HS-5 (cell line): Measurements from ENCODE around the gene LILRB4.
"Not testable (repeated sequence)": the region's sequence is repeated elsewhere in the genome, so short reads cannot be mapped to it uniquely, and the experiment has no call there.

Experiments
- DNase-seq: peaks from one replicate; pipeline ENCODE4 v3.0.0-alpha.2; 2012; ENCODE audit warnings: low read depth

The LILRB4 gene

DNA sequence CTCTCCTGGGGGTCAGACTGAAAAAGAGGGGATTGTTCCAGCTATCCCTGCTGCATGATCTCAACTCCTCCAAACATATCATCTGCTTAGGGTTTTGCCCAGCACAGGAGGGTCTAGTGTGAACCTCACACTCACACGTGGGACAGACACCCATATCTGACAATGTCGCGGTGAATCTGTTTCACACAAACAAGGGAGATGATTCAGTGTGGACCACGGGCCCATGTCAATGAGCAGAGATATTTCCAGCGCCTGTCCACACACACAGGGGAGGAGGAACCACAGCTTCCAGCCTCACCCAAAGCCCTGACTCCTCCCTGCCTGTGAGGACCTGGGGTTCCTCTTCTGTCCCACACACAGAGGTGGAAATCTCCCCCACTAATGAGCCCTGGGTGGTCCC, 31.9 kb downstream of the LILRB4 start:
- no peak for DNase-seq

- no peak for DNase-seq
These were observed 33.3 kb downstream of the LILRB4 start for GRCh38 chr19:54696117-54696548.

DNA sequence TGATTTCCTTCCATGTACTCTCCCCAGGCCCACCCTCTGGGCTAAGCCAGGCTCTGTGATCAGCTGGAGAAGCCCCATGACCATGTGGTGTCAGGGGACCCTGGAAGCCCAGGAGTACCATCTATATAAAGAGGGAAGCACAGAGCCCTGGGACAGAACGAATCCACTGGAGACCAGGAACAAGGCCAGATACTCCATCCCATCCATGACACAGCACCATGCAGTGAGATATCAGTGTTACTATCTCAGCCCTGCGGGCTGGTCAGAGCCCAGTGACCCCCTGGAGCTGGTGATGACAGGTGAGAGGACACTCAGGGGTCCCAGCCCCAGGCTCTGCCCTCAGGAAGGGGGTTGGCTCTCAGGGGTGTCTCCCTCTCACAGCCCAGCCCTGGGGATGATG, 34.0 kb downstream of the LILRB4 start:
- DNase-seq, result no peak

DNA sequence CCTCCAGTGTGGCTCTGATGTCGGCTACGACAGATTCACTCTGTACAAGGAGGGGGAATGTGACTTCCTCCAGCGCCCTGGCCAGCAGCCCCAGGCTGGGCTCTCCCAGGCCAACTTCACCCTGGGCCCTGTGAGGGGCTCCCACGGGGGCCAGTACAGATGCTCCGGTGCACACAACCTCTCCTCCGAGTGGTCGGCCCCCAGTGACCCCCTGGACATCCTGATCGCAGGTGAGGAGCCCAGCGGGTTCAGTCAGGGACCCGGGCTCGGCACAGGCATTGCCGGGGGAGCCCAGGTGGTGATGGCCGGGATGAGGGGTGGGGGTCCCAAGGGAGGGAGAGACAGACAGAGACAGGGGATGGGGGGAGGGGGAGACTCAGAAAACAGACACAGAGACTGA, 34.9 kb downstream of the LILRB4 start:
- DNase-seq, result not testable (repeated sequence)

DNA sequence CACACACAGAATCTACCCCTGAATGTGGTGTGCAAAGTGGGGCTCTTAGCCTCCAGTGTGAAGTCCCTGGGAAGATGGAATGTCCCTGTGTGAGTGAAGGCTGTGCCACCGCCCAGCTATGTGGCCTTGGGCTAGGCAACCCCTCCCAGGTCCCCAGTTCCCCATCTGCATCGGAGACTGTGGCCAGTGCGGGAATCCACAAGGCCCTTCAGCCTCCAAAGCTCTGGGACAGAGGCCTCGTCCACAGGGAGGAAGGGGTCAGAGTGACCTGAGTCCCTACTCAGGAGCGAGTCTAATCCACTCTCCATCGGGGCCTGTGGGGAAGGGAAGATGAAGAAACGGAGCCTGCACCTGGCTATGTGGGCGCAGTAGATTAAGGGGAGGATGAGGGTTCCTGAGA, 42.1 kb downstream of the LILRB4 start:
- DNase-seq, result no peak

GRCh38 chr19:54707962-54708361, 45.2 kb downstream of the LILRB4 start:
- DNase-seq, result no peak

- DNase-seq, result no peak
These were observed 46.0 kb downstream of the LILRB4 start for GRCh38 chr19:54708781-54709180.

DNA sequence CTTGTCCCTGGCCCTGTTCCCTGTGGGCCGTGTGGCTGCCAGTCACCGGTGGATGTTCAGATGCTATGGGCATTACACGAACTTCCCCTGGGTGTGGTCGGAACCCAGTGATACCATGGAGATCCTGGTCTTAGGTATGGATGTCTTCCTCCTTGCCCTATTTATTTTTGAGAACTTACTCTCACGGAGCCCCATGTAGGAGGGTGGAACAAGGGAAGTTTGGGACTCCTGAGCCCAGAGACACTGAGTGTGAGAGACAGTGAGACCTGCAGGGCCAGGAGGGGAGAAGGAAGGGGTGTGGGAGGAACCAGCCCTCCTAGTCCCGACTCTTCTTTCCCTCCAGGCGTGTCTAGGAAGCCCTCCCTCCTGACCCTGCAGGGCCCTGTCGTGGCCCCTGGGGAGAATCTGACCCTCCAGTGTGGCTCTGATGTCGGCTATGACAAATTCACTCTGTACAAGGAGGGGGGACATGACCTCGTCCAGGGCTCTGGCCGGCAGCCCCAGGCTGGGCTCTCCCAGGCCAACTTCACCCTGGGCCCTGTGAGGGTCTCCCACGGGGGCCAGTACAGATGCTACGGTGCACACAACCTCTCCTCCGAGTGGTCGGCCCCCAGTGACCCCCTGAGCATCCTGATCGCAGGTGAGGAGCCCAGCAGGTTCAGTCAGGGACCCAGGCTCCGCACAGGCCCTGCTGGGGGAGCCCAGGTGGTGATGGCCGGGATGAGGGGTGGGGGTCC, 46.6 kb downstream of the LILRB4 start:
- DNase-seq, result no peak

GRCh38 chr19:54709956-54710355, 47.2 kb downstream of the LILRB4 start:
- DNase-seq, result not testable (repeated sequence)
